Activated CD4-positive, alpha-beta T cell treated with anti-CD3 and anti-CD28 coated beads for 24 hours (primary cell): ENCODE data around the gene DPYD.

Source experiments
- DNase-seq, 2 donors: peaks; one replicate each; pipeline ENCODE4 v3.0.0-alpha.2; 2020; ENCODE audit warnings: low read depth in 2 of 2

DPYD gene

DNA sequence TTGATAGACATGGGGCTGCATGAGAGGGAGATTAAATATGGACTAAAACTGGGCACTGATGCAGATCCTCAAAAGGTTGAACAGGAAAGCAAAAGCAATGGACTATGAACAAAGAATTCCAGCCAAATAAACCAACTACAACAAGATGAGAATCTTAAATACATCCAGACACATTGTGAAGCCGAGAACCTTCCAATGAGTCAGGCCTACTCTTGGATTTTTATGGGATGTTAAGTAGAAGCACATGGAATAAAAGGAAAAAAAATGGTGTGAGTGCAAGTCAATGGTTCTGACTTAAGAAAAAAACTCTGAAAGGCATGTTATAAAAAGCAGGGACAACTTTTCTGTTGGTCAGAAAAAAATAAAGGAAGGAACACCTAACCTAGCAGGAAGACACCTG, 227.2 kb downstream of the DPYD start:
- no peak for DNase-seq

DNA sequence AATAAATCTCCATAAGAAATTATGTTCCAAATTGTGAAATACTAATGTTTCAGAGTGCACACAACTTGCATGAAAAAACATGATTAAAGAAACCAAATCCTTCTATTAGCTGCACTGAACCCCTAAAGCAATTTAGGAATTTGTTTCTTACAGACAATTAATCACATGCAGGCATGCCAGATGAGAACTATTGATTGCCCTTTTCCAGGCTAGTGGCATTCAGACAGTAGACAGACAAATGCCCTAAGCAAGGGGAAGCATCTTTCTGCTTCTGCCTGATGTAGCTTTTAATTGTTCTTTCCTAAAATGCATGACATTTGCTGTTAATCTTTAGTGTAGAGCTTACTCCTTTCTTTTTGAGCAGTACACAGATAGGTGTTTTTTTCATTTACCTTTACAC, 229.5 kb downstream of the DPYD start:
- no peak for DNase-seq

DNA sequence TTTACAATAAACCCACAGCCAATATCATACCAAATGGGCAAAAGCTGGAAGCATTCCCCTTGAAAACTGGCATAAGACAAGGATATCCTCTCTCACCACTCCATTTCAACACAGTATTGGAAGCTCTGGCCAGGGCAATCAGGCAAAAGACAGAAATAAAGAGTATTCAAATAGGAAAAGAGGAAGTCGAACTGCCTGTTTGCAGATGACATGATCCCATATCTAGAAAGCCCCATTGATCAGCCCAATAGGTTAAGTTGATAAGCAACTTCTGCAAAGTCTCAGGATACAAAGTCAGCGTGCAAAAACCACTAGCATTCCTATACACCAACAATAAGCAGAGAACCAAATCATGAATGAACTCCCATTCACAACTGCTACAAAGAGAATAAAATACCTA, 235.5 kb downstream of the DPYD start:
- DNase-seq = no peak

DNA sequence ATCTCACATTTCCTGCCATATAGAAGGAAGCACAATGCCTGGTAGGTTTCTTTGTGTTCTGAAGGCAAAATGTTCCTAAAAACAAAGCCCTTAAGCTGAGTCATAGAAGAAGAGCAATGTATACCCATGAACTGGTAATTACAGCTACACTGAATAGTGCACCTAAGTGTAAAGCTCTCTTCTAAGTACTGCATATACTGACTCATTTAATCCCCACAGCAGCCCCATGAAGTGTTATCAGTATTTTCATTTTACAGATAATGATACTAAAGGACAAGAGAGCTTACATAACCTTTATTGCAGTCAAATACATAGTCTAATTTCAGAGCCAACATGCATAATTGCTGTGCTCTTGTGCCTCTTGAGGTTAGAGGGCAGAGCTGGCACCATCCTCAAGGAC, 239.9 kb downstream of the DPYD start:
- no peak for DNase-seq

DNA sequence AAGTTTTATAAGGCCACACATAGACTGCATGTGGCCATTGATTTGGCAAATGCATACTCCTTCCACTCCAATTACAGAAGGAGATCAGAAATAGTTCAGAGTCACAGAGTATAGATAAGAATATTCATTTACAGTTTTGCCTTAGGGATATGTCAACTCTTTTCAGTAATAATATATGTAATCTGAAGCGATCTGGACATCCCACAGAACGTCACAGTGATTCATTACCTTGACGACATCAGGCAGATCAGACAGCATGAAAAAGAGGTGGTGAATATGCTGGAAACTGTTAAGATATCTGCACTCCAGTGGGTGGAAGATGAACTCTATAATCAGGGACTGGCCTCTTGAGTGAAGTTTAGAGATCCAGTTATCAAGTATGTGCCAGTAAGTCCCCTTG, 240.4 kb downstream of the DPYD start:
- DNase-seq = no peak

DNA sequence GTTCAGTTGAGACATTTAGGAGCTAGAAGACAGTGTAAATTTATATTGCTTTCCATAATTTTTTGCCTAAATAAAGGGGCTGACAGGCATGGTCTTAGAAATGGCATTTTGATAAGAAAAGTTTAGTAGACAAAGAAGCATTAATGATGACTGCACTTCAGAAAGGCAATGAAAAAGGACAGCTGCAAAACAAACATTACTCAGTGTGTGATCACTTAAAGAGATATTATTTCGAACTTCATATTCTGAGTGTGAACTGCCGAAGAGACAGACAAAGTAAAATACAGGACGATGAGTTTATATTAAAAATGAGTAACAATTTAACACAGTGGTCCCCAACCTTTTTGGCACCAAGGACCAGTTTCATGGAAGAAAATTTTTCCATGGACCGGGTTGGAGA, 243.1 kb downstream of the DPYD start:
- DNase-seq = no peak

DNA sequence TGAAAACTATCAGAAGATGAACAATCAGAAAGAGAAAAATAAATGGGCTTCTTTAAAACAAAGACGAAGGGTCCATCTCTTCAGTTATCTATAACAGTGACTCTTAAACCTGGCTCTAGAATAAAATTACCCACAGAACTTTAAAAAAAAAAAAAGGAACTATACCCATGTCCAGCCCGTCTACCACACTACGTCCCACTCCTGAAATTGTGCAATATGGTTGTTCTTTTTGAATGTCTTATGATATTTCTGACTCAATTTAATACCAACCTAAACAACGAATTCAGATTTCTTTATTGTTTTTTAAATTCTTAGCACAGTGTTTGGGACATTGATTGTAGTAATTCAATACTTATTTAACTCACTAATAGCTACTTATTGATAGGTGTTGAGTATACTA, 246.3 kb downstream of the DPYD start:
- no peak for DNase-seq

DNA sequence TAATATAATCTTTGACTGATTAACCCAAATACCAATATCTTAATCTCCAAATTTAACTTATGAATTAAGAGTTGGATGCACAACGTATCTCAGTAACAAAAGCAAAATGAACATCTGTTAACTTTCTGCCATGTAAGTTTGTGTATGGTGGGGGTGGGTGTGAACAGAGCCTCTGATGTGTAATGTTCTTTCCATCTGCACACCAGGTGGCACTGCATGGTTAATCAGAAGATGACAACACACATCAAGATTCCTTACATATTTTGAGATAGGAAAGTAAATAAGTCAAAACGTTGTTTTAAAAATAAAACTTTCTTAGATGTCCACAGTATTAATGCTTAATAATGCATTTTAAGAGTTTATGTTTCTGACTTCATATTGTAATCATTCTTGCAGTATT, 251.9 kb downstream of the DPYD start:
- no peak for DNase-seq

DNA sequence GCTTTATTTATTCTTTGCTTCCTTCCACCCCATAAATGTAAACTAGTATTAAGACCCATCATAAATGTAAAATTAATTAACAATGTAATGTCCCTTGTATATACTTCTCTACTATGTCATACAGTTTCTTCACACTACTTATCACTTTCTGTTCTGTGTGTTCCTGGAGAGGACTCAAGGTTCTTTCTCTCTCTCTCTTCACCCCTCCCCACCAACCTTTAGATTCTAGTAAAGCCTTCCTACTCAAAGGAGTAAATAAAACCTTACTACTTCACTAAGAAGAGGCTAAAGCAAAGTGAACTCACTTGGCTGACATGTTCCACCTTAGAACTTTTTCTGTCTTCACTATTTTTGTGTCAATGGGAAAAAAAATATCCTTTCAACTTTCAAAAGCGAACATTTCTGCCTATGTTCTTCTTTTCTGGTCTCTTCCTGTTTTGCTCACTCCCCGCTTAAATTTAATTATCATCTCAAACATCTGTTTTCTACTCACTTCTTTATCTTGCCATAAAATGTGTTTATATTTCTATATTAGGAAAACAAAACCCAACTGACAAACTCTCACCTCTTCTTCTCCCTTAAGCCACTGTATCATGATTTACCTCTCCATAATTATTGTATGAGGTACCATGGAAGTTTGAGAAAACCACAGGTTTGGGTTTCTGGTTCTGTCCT, 260.3 kb downstream of the DPYD start:
- no peak for DNase-seq

DNA sequence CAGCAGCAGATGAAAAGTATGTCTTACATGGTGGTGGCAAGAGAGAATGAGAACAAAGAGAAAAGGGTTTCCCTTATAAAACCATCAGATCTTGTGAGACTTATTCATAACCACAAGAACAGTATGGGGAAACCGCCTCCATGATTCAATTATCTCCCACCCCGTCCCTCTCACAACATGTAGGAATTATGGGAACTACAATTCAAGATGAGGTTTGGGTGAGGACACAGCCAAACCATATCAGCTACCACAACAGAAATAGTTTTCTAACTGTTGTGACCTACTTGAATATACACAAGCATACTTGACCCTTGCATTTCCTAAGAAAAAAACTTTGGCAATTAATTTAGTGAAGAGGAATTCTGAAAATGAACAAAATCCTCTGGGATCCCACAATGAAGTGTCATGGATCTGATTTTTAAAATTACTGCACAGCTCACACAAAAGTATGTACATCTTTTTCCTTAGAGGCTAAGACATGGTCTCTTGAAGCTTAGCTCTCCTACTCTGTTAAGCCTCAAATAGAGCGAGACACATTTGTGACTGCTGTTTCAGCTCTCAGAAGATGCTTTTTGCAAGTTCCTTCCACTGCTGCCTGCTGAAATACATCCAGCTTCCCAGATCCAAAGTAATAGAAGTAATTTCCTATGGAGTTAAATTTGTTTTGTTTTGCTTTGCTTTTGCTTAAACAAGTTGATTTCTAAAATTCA, 265.8 kb downstream of the DPYD start:
- no peak for DNase-seq

DNA sequence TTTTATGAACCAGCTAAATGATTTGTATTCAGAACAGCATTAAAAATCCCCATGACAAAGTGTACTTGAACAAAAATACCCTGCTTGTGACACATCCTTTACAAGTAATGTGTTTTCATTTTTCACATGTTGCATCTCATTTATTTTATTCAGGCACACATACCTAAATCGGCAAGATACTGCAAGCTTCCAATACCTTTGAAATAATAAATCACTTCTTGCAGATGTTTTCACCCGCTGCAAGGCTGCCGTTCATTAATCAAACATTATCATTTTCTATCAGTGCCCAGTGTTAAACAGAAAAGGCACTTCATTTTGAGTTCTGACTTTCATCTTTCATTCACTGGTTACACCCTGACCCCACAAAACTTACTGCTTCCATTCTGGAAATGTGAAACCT, 269.6 kb downstream of the DPYD start:
- no peak for DNase-seq

DNA sequence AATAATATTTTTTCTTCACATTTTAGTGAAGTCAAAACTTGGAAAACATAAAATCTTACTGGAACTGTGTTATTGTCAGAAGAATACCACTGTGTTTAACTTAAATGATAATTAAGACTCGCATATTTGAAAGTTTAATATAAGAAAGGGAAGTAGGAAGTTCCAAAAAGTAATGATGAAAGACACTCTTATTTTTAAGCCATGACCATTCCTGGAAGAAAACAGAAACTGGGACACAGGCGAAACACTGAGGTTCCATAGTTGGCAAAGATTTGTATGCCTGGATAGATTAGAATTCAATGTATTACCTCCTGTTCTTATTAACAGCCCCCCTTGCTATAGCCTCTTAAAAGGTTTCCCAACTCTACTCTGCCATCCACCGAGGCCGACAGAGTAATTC, 271.2 kb downstream of the DPYD start:
- DNase-seq = no peak

DNA sequence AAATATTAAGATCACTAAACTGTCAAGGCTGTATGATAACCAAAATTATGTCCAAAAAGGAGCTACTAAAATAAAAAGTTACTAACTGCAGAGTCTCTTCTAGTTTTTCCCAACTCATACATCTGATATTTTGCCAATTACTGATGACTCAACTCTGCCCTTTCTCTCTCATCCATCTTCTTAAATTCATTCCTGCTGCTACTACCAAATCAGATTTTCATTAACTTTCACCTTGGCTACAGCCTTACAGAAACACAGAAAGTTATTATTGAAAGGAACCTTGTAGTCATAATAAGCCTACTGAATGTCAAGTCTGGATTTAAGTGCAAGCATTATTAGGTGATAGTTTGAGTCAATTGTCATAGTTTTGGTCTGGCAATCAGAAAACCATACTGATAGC, 273.1 kb downstream of the DPYD start:
- no peak for DNase-seq

DNA sequence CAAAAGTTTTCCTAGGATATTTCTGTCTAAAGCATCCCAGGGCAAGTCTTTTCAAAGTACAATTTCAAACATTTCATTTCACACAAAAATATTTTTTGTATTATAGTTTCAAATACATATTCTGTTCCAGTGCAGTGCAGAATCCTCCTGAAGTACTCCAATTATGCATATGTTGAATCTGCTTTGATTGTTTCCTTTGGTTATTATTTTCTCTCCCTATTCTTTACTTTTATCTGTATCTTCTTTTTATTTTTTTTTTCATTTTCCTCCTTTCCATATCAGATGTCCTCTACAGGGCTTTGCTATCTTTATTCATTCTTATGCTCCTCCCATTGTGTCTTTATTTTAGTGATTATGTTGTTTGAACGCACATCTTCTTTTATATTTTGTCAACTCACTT, 274.8 kb downstream of the DPYD start:
- DNase-seq = no peak

DNA sequence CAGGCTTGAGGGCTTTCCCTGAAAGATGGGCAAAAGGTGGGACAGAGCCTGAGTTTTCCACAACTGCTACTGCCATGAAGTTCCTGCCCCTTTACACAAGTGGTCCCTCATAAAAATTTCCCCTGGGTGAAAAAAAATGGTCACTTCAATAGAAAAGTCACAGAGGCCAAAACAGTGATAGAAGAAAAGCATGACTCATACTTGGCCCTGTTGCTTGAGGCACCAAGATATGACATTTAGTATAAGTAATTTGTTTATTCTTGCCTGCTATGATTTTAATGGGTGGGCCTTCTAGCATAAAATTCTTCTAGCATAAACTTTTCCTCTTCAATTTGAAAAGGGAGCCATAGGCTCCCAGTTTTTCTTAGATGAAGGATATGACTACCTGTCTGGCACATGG, 280.2 kb downstream of the DPYD start:
- DNase-seq = no peak

DNA sequence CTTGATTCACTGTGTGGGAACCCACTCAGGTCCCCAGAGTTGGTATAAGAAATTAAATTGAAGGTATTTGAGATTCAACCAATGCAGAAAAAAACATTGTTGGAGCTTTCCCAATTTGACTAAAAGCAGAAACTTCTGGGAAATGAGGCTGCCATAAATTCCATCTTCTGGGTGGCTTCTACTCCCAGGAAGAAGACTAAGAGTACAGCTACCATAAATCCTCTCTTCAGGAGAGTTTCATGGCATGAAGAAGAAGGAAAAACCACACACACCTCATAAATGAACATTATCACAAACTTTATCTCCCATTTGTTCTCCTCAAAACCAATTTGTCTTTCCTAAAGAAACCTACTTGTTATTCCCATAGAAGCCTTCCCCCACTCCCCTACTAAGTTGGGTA, 283.9 kb downstream of the DPYD start:
- no peak for DNase-seq

DNA sequence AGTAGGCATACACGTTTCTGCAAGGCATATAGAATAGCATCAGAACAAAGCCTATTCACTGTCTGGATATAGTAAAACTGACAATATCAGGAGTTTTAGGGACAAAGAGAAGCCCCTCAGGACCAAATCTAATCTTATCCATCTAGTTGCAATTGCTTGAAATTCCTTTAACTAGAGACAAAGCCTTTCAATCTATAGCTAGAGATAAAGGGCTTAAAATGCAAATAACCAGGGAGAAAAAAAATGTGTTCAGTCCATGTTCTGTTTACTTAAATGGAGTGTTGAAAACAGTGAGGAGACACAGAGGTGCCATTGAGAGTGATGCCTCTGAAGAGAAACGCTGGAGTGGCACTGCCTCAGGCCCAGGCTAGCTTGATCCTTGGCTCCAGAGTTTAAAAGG, 286.1 kb downstream of the DPYD start:
- no peak for DNase-seq

DNA sequence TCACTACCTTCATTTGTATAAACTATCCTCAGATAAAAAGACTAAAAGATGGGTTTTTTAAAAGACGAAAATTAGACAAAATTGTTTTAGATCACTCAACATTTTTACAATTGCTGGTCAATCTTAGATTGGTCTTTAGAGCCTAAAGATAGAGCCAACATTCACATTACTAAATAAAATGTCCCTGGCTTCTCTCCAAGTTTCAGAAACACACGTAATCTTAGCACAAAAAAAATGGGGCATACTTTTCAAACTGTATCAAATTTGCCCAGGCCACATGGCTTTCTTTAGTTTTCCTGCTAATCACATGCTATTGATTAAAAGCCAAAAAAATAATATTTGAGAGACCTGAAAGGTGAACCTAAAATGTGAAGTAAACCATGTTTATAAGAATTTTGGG, 288.1 kb downstream of the DPYD start:
- no peak for DNase-seq

DNA sequence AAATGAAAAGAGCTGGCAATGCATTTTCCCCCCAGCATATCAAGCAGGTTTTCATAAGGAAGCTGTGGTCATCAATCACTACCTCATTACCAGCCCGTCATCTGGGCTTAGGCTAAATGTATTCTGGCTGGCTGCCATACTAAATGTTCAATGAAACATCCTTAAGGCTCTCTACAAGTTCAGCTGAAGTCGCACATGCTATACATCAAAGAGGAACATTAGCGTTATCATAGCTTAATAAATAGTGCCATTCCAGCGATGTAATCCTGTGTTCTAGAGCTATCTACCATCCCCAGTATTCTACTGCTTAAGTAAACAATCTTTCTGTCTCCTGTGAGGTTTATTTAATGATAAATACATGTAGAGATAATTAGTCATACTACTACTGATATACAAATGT, 288.8 kb downstream of the DPYD start:
- no peak for DNase-seq

DNA sequence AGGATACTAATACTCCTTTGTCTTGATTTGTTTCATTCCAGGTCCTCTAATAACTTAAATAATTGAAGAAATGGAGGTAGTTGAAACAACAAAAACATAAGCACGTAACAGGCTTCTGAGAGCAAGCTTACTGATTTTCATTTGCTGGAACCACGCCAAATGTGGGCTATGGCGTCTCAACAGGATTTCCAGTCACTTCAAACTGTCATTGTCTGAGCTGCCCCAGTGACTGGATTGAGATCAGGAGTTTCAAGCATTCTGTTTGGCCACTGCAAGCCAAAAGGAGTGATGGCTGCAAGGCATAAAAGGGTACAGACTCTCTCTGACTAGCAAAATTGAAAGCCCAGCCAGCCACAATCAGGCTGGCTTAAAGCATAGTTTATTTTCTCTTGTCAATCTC, 289.9 kb downstream of the DPYD start:
- DNase-seq = no peak

DNA sequence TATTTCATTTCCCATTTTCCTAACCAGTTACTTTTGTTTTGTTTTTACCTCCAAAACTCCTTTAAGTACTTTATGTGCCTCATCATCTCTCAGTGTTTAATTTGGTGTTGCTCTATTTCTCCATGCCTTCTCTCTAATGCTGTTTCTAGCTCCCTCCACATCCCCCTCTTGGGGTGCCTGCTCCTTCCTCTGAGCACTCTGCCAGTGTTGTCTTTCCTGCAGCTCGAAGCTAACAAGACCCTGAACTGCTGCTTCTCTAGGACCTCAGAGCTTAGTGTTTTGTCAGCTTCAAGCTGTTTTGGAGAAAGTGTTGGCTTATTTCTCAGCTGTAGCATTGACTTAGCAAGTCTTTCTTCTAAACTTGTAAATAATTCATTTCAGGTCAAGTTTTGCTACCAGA, 290.6 kb downstream of the DPYD start:
- no peak for DNase-seq

DNA sequence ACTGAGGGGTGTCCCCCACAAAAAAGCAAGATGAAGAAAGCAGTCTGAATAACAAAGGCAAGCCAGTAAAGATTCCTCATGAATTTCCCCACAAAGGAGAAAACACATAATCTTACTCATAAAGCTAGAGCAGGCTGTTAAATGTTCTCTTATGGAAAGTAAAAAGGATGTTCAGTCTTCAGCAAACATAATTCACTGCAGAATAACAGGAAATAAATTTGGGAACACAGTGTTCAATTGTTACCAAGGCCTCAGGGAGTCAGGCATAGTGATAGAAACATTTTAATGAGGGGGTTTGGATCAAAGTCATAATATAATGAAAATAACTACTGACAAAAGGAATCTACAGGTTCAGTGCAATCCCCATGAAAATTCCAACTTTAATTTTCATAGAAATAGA, 297.6 kb downstream of the DPYD start:
- no peak for DNase-seq

DNA sequence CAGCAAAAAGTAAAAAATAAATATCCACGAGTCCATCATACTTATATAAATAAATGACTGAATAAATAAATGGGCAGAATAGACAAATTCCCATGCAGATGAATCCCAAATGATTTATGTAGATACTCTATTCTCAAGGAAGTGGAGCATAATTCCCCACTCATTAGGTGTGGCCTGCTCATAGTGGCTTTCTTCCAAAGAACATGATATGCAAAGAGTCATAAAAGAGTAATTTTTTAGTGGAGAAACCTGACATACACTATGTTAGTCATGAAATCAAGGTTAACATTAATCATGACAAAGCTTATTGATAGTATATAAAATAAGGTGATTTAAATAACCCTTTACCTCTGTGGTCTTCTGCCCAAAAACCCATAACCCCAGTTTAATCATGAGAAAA, 298.9 kb downstream of the DPYD start:
- DNase-seq = no peak

DNA sequence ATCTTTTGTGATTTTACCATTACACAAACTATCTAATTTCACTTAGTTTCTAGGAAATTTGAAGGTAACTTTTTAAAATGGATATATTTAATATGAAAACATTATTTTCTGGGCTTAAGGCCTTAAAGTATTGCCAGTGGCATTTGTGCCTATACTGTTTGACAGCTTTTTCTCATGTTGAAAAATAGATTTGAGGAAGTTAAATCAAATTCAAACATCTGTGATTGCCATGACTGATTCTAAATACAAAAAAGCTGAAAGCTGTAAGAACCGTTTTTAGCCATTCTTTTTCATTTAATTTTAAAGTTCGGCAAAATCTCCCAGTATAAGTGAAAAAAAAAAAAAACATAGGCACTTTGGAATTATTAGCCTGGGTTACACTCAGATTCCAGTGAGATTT, 301.1 kb downstream of the DPYD start:
- DNase-seq = no peak
